Measurements from ENCODE around the gene TBX4.
A peak's percentile ranks its signal among the peaks of the same experiment; 100 is the strongest.
"Not testable (repeated sequence)": the region's sequence is repeated elsewhere in the genome, so short reads cannot be mapped to it uniquely, and the experiment has no call there.

The TBX4 gene

DNA sequence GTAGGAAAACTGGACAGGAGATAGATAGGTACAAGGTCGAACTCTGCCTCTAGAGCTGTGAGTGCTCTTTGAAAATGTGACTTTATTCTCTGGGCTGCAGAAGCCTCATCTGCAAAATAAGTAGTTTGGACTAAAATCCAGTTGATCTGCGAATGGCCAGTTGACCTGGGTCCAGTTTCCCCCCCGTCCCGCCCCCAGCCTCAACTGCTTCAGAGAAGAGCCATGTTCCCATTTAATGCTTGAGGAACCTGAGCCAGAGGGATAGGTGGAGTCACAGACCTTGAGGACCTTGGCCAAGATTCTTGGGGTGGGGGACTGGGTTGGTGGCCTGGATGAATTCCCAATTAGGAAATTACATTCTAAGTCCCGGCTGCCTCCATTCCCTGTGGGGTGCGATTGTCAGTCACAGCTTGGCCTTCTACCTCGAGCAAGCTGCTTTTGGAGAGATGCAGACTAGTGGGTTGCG lies 38.5 kb upstream of the TBX4 start:
- DNase-seq = no peak

DNA sequence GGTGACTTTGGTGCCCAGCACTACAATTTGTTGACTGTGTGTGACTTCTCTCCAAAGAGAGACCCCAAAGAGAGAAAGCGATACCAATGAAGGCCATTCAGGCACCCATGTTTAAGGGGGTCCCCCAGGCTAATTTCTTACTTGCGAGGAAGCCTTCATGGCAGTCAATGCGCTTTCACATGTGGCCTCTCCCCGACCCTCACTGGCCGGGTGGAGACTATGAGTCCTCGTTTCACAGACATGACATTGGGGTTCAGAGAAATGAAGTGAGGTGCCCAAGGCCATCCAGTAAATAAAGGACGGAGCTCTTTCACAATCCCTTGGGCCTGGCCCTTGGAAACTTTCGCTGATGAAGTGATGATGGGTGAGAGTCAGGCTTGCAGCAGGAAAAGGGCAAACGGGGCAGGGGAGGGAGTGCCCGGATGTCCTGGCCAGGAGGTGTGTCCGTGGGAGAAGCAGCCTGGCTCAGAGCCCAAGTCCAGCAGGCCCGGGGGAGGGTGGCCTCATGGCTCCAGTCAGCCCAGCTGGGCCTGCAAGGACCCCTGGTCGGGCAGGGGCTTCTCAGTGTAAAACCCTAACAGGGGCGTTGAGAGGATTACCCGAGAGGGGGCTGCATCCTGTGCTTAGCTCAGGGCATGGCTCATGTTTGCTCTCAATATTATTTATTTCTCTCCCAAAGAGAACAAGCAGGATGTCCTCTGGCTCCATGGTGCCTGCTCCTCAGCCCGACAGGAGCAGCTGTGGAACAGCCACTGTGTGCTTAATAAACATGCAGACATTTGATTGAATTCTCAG lies 37.9 kb upstream of the TBX4 start:
- DNase-seq = no peak

DNA sequence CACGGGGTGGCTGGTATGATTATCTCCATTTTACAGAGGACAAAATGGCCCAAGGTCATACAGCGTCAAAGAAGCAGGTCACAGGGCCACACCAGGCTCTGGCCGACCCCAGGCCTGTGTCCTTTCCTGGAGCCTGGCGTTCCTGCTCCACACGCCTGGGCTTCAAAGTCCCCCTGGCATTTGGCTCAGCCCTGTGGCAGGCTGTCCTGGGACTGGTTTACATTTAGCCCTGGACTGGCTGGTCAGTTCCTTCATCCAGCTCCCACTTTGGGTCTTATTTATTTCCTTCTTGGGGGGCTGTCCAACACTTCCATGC lies 37.3 kb upstream of the TBX4 start:
- no peak for DNase-seq

DNA sequence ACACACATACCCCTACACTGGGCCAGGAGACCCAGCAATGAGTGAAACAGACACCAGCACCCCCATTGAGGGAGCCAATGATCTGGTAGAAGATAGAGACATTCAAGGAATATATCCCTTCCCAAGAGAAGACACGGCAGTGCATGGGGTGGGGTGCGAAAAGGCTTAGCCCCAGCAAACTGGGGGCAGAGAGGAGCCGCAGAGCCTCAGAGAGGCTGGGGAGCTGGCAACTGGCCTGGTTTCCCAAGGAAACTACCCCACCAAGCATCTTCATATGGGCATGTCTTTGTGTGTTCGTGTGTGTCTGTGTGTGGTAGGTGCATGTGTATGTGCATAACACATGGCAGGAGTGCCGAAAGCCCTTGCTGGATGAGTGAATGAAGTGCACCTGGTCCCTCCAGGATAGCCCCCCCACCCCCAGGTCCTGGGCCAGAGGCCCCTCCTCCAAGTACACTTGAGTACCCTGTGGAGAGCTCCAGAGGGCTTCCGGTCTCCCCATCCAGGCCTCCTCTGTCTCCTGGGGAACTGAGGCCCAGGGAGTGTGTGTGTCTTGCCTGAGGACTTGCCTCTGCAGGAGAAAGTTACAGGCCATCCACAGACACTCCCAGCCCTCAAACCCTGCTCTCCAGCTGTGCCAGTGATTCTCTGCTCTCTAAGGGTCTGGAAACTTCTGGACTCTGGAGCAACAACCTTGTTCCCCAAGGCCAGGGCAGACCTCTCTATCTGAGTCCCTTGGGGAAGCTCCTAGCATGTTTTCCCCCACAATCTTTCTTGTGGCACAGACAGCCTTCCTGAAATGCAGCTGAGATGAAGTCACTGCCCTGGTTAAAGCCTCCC lies 36.6 kb upstream of the TBX4 start:
- DNase-seq = no peak

DNA sequence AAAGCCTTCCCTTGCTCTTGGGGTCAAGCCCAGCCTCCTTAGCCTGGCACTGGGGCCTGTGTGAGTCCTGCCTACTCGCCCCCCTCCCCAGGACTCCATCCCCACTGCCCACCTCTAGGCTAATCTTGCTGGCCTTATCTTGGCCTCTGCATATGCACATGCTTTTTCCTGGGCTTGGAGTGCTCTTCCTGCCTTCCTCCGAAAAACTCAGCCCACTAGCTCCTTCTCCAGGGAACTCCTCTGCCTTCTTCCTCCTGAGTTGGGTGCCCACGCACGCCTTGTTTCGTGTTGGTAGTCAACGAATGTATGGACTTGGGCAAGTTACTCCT lies 36.0 kb upstream of the TBX4 start:
- no peak for DNase-seq

DNA sequence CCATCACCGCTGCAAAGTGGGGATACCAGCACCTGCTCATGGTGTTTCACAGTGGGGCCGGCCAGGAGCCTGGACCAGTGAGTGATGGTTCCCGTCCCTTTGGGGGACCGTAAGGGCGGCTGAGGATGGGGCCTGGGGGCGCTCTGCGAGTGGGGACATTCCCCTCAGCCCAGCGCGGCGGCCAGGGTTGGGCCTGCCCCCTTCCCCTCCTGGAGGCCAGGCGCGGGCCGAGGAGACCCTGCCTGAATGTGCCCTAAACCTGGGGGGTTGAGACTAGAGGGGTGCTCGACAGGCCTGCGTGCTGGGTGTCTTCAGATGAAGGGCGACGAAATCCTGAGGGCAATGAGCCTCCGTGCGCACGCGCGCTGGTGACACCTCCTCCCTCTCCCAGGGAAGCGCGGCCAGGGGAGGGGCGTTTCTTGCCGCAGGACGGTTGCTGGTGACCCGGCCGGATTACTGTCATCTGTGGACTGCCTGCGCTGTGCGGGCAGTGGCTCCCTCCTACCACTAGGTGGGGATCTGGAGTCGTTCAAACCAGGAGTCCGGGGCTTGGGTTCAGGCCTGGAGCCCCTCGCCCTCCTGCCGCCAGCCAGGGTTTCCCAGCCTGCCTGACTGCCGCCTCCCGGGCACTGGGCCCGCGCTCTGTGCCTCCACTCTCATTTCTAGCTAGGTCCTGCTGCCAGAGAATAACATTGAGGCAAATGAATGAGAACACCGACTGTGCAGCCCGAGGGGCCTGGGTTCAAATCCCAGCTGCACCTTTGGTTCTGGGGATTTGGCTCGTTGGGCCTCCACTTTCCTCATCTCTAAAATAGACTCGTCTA lies 35.5 kb upstream of the TBX4 start:
- peak; percentile 25 for DNase-seq

DNA sequence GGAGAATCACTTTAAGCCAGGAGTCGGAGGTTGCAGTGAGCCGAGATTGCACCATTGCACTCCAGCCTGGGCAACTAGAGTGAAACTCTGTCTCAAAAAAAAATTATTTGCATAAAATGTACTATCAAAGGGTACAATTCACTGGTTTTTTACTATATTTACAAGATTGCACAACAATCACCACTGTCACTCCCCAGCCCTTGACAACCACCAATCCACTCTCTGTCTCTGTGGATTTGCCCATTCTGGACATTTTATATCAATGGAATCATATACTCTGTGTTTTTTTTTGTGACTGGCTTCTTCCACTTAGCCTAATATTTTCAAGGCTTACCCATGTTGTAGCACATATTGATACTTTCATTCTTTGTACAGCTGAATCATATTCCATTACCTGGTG lies 33.8 kb upstream of the TBX4 start:
- no peak for DNase-seq

DNA sequence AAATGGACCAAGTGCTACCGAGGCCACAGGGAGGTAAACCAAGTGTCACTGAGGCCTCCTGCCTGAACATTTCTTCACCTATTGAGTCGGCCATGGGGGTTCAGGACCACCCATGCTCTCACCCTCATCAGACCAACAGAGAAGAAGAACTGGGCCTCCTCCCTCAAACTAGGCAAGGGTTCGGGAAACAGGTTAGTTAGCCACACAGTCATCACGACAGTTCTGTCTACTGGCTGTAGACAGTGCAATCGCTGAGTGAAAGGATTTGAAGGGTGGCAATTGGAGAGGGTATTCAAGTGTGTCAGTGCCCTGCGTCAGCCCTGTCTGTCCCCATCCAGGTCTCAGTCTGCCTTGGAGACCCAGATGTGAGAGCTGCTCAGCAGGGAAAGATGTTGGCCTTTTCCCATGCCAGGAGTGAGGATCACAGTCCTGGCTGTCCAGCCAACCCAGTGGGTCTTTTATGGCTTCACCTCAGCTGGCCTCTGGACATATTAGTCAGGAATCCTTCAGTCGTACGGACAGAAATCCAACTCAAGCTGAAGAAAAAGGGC lies 32.7 kb upstream of the TBX4 start:
- DNase-seq = no peak

DNA sequence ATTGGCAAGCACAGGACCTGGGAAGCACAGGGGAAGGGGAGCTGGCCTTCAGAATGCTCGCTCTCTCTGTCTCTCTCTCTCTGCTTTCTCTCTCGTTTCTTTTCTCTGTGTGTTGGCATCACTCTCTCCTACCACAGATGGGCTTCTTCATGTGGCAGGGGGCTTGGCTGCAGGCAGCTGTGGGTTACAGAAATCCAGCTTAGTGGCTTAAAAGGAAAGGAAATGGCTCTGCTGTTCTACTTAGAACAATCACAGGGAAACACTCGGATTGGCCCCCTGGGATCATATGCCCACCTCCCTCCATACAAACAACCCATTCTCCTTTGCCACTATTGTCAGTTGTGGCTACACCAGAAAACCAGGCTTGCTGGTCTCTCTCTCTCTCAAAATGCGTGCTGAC lies 32.2 kb upstream of the TBX4 start:
- no peak for DNase-seq

DNA sequence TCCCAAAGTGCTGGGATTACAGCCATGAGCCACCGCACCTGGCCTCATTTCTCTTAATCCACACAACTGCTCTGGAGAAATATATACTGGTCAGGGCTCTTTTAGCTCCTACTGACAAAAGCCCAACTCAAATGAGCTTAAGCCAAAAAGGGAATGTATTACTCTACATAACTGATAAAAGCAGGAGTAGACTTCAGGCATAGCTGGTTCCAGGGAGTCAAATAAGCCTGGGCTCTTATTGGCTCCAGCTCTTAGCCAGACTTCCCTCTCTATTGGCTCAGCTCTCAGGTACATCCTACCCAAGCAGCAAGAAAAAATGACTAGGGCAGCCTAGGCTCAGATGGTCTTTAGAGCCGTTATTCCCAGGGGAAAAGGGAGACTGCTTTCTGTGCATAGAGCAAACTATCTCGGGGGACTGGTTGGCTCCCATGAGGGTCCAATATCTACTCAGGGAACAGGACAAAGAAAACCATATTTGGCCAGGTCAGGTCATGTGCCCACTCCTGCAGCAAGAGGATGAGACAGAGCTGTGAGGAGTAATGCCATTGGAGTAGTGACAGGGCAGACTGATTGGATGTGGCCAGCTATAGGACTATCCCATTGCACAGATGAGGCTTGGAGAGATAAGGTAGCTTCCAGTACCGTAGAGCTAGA lies 31.4 kb upstream of the TBX4 start:
- DNase-seq = no peak

DNA sequence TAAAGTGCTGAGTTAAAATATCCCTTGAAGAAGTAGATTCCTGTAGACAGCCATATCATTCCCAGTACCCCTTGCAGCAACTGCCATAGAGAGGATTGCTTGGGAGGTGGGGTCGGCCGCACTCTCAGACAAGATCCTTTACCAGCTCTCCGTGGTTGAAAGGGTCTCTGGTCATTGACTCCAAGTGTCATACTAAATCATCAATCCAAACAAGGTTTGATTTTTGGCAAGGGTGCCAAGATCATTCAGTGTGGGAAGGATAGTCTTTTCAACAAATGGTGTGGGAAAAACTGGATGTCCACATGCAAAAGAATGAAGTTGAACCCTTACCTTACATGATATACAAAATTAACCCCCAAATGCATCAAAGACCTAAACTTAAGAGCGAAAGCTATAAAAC lies 30.8 kb upstream of the TBX4 start:
- DNase-seq = no peak

DNA sequence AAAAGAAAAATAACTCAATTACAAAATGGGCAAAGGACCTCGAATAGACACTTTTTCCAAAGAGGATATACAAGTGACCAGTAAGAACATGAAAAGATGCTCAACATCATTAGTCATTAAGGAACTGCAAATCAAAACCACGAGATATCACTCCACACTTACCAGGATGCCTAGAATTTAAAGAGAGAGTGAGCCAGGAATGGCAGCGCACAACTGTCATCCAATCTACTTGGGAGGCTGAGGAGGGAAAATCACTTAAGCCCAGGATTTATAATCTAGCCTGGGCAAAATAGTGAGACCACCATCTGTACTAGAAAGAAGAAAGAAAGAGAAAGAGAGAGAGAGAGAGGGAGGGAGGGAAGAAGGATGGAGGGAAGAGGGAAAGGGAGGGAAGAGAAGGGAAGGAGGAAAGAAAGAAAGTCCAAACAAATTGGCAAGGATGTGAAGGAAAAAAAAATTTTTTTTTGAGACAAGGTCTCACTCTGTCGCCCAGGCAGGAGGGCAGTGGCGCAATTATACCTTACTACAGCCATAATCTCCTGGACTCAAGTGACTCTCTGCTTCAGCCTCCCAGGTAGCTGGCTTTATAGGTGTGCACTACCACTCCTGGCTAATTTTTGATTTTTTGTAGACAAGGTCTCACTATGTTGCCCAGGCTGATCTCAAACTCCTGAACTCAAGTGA lies 30.0 kb upstream of the TBX4 start:
- DNase-seq = no peak

DNA sequence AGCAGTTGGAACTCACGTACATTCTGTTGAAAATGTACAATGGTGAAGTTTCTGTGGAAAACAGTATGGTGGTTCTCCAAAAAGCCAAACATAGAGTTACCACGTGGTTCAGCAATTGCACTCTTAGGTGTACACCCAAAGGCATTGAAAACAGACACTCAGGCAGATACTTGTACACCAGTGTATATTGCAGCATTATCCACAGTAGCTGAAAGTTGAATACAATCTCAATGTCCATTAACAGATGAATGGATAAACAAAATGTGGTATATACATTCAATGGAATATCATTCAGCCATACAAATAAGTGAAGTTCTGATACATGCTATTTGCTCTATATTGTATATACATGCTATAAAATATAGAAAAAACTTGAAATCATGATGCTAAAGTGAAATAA lies 29.4 kb upstream of the TBX4 start:
- no peak for DNase-seq

DNA sequence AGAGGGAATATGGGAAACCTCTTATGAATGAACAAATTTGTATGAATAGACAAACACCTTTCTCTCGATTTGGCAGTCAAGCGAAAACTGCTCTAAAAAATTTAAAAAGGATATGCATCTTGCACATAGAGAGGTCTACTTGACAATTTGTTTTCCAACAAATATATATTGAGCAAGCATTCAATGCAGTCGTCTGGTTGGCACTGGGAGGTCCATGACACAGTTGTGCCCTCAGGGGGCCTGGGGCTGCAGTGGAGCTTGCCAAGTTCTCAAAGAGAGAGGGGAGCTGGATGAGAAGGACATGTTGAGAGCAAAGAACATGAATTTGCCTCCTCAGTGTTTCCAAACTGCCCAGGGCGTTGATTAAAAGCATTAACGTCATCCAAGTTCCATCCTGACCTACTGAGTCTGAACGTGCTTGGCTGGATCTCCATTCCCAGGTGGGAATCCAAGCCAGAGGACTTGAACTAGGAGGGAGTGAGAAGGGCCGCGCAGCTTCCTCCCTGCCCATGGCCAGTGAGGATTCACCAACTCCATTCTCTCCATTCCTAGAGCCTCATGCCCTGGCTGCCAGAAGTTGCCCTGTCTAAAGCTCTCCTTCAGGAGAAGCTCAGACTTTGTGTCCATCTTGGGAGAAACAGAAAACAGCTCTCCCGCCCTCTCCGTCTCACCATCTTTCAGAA lies 28.1 kb upstream of the TBX4 start:
- no peak for DNase-seq

DNA sequence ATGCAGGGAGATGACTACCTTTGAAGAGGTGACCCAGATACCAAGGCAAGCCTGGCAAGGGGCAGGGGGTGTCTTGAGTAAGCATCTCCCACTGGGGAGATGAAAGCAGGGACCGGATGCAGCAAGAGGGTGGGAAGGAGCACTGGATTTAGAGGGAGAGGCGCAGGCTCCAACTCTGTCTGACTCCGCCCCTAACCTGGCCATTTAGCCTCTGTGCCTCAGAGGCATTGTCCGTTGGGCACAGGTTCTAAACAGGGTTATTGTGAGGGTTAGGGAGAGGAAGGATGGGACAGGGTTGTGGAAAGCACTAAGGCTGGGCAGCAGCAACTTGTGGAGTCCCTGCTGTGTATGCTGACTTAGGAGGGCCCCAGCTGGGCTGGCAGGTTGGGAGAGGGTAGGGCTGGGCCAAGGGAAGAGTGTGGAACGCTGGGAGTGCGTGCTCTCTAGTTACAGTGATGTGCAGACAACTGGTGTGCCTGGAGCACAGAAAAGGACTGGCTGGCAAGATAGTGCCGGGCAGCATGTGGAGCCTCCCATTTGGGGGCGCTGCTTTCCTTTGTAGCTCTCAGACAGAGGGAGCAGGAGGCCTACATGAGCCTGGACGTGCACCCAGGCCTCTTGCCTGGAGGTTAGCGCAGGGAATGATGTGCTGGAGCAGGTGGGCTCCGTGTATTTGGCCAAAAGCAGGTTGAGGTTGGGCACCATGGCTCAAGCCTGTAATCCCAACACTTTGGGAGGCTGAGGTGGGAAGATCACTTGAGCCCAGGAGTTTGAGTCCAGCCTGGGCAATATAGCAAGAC lies 26.3 kb upstream of the TBX4 start:
- no peak for DNase-seq

DNA sequence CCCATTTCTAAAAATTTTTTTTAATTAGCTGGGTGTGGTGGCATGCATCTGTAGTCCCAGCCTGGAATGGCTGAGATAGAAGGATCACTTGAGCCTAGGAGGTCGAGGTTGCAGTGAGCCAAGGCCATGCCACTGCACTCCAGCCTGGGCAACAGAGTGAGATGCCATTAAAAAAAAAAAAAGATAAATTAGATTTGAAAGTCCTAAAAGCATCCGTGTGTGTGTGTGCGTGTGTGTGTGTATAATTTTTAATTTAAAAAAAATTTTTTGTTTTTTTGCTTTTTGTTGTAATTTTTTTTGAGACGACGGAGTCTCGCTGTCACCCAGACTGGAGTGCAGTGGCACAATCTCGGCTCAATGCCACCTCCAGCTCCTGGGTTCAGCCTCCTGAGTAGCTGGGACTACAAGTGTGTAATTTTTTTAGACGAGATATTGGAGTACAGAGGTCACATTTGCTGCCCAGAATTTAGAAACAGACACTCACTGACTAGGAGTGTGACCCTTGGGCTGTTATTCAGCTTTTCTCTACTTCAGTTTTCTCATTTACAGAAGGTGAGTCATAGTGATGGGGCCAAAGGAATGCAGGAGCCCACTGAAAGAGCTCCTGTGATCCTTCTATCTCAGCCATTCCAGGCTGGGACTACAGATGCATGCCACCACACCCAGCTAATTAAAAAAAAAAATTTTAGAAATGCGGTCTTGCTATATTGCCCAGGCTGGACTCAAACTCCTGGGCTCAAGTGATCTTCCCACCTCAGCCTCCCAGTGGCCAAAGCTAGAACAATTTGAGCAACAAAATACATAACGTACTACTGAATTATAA lies 25.5 kb upstream of the TBX4 start:
- DNase-seq = peak; percentile 61

DNA sequence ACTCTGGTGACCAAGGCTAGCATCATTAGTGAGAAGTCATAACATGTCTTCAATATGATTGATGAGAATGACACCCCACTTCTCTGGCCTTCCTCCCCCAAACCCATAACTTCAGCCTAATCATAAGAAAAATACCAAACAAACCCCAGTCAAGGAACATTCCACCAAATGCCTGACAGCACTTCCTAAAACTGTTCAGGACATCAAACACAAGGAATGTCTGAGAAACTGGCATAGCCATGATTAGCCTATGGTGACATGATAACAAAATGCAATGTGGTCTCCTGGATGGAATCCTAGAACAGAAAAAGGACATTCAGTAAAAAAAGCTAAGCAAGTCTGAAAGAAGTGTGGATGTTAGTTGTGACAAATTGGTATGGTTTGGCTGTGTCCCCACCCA lies 24.7 kb upstream of the TBX4 start:
- DNase-seq = no peak

DNA sequence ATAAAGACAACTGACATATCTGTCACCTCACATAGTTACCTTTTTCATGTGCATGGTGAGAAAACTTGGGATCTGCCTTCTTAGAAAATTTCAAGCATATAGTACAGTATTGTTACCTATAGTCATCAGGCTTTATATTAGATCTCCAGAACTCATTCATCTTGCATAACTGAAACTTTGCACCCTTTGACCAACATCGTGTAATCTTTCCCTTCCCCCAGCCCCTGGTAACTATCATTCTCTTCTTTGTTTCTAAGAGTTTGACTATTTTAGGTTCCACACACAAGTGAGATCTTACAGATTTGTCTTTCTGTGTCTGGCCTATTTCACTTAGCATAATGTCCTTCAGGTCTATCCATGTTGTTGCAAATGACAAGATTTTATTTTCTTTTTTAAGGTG lies 22.9 kb upstream of the TBX4 start:
- DNase-seq = no peak

DNA sequence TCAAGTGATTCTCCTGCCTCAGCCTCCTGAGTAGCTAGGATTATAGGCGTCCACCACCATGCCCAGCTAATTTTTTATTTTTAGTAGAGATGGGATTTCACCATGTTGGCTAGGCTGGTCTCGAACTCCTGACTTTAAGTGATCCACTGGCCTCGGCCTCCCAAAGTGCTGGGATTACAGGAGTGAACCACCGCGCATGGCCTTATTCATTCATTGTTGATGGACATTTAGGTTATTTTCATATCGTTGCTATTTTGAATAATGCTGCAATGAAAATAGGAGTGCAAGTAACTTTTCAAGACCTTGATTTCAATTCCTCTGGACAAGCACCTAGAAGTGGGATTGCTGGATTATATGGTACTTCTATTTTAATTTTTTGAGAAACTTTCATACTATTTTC lies 22.4 kb upstream of the TBX4 start:
- DNase-seq = not testable (repeated sequence)
